GM18498 (cell line): ENCODE data around the gene PSMB1.
"Not testable (repeated sequence)": the region's sequence is repeated elsewhere in the genome, so short reads cannot be mapped to it uniquely, and the experiment has no call there.

ENCODE experiments used
- ATAC-seq: cut with Tn5 transposase; IDR thresholded peaks from one replicate; pipeline ENCODE4 v1.9.1; 2021; ENCODE audit warnings: mild to moderate bottlenecking, moderate library complexity; ENCODE audit not compliant: unreplicated experiment

Gene PSMB1

GRCh38 chr6:170536671-170537070 is 16.4 kb downstream of the PSMB1 start:
- no peak for ATAC-seq

GRCh38 chr6:170535004-170535403 is 18.1 kb downstream of the PSMB1 start:
- no peak for ATAC-seq

GRCh38 chr6:170533792-170534191 is 19.3 kb downstream of the PSMB1 start:
- ATAC-seq: no peak

GRCh38 chr6:170532867-170533488 is 20.1 kb downstream of the PSMB1 start:
- ATAC-seq: no peak

GRCh38 chr6:170529839-170530469 is 23.2 kb downstream of the PSMB1 start:
- ATAC-seq: peak; percentile 75

GRCh38 chr6:170527995-170528394 is 25.1 kb downstream of the PSMB1 start:
- ATAC-seq: not testable (repeated sequence)

- no peak for ATAC-seq
These were observed 27.3 kb downstream of the PSMB1 start for GRCh38 chr6:170525795-170526194.

GRCh38 chr6:170524172-170524502 is 29.0 kb downstream of the PSMB1 start:
- ATAC-seq: no peak

GRCh38 chr6:170523256-170524171 is 29.6 kb downstream of the PSMB1 start:
- ATAC-seq: no peak

GRCh38 chr6:170522565-170523183 is 30.4 kb downstream of the PSMB1 start:
- ATAC-seq: no peak

GRCh38 chr6:170516783-170517616 is 36.1 kb downstream of the PSMB1 start:
- ATAC-seq: peak; percentile 98

GRCh38 chr6:170514908-170515307 is 38.2 kb downstream of the PSMB1 start:
- ATAC-seq: no peak

GRCh38 chr6:170512249-170512648 is 40.9 kb downstream of the PSMB1 start:
- ATAC-seq: no peak

GRCh38 chr6:170510631-170511030 is 42.5 kb downstream of the PSMB1 start:
- ATAC-seq: no peak

GRCh38 chr6:170509723-170510018 is 43.4 kb downstream of the PSMB1 start:
- no peak for ATAC-seq

- ATAC-seq: not testable (repeated sequence)
These were observed 44.0 kb downstream of the PSMB1 start for GRCh38 chr6:170508892-170509722.

- ATAC-seq: not testable (repeated sequence)
These were observed 44.8 kb downstream of the PSMB1 start for GRCh38 chr6:170508275-170508674.

- not testable (repeated sequence) for ATAC-seq
These were observed 45.4 kb downstream of the PSMB1 start for GRCh38 chr6:170507728-170508127.

- no peak for ATAC-seq
These were observed 46.7 kb downstream of the PSMB1 start for GRCh38 chr6:170506446-170506845.

- ATAC-seq: no peak
These were observed 47.8 kb downstream of the PSMB1 start for GRCh38 chr6:170505306-170505705.
